Cerebellar nuclear complex (tissue), 1 donor: Measurements from ENCODE around the gene FAM120B.
A peak's percentile ranks its signal among the peaks of the same experiment; 100 is the strongest.

Experiments used
- DNase-seq, 2 experiments: peaks; one replicate each; lab custom pipeline; 2025; lab: John Stamatoyannopoulos, UW

FAM120B gene

GRCh38 chr6:170420791-170421776 is 114.5 kb downstream of the FAM120B start:
- no peak for DNase-seq

GRCh38 chr6:170421921-170422320 is 115.4 kb downstream of the FAM120B start:
- no peak for DNase-seq

GRCh38 chr6:170423030-170423429 is 116.5 kb downstream of the FAM120B start:
- no peak for DNase-seq

GRCh38 chr6:170423814-170424603 is 117.5 kb downstream of the FAM120B start:
- no peak for DNase-seq

GRCh38 chr6:170424604-170425126 is 118.1 kb downstream of the FAM120B start:
- no peak for DNase-seq

GRCh38 chr6:170429450-170429849 is 122.9 kb downstream of the FAM120B start:
- no peak for DNase-seq

- no peak for DNase-seq
Measured at GRCh38 chr6:170433163-170434116, 126.9 kb downstream of the FAM120B start.

GRCh38 chr6:170434117-170434820 is 127.7 kb downstream of the FAM120B start:
- no peak for DNase-seq

GRCh38 chr6:170434821-170435155 is 128.2 kb downstream of the FAM120B start:
- DNase-seq = no peak

- no peak for DNase-seq
Measured at GRCh38 chr6:170435766-170436165, 129.2 kb downstream of the FAM120B start.

GRCh38 chr6:170436209-170436809 is 129.8 kb downstream of the FAM120B start:
- no peak for DNase-seq

- no peak for DNase-seq
Measured at GRCh38 chr6:170437719-170438401, 131.3 kb downstream of the FAM120B start.

- peak; percentile 91 to 94 for DNase-seq
Measured at GRCh38 chr6:170438402-170438753, 131.8 kb downstream of the FAM120B start.

GRCh38 chr6:170438861-170439260 is 132.3 kb downstream of the FAM120B start:
- no peak for DNase-seq

GRCh38 chr6:170439366-170440361 is 133.1 kb downstream of the FAM120B start:
- DNase-seq = peak in 1 of 2 experiments; percentile 9

- DNase-seq = no peak
Measured at GRCh38 chr6:170440437-170440836, 133.9 kb downstream of the FAM120B start.

- no peak for DNase-seq
Measured at GRCh38 chr6:170441316-170441715, 134.8 kb downstream of the FAM120B start.

GRCh38 chr6:170442596-170442995 is 136.0 kb downstream of the FAM120B start:
- DNase-seq = no peak
